Panc1 (cell line): ENCODE results near the gene PRKCB. TPM values are rescaled to one million over a fixed set of nuclear protein-coding genes. Genes with fewer than 3 reads are reported as not detected.

Source experiments
- ATAC-seq: fragments of 200-7000 bp; cut with Tn5 transposase; 2 replicates; pipeline ENCODE4 v1.9.1; 2020; ENCODE audit warnings: mild to moderate bottlenecking, moderate library complexity
- BruUV-seq: library from RNA; stranded (reverse); fragments of 400-500 nt; replicated peaks from 2 replicates; lab custom pipeline; 2021; lab: Mats Ljungman, UMichigan
- CTCF ChIA-PET: fragments of 300-600 bp; sonication (Branson Sonifier 250); formaldehyde crosslinking; loops from one replicate; lab custom pipeline; 2022; ENCODE audit warnings: antibody characterized with exemption; lab: Charles Lee
- POLR2A ChIA-PET: fragments of 300-600 bp; sonication (Branson Sonifier 250); formaldehyde crosslinking; loops from one replicate; lab custom pipeline; 2022; ENCODE audit warnings: antibody characterized with exemption; lab: Charles Lee
- DNase-seq: peaks from one replicate; pipeline ENCODE4 v3.0.0-alpha.2; 2010; ENCODE audit warnings: low read depth, low spot score
- H3K27ac ChIP-seq: 2 replicates; pipeline ENCODE4 v1.5.1; 2011; ENCODE audit warnings: mild to moderate bottlenecking, low read length, inconsistent platforms
- H3K27me3 ChIP-seq: fragments of 200-500 bp; sonication (Bioruptor generic); 2 replicates; pipeline ENCODE4 v1.6.0; 2014; ENCODE audit warnings: low read length, inconsistent platforms; ENCODE audit not compliant: control insufficient read depth, insufficient read depth
- H3K36me3 ChIP-seq: fragments of 200-500 bp; sonication (Bioruptor generic); 2 replicates; pipeline ENCODE4 v1.5.1; 2014; ENCODE audit warnings: inconsistent platforms, mild to moderate bottlenecking, low read length, moderate library complexity; ENCODE audit not compliant: control insufficient read depth, insufficient read depth
- H3K4me1 ChIP-seq: 2 replicates; pipeline ENCODE4 v1.5.1; 2011; ENCODE audit warnings: inconsistent platforms, mild to moderate bottlenecking, low read length, moderate library complexity; ENCODE audit not compliant: control insufficient read depth, insufficient read depth
- H3K4me3 ChIP-seq, 2 experiments: 2 replicates each; pipeline ENCODE4 v1.5.1; 2011 to 2012; ENCODE audit warnings: low read depth in 2 of 2, low read length in 2 of 2, mild to moderate bottlenecking in 2 of 2, inconsistent platforms in 1 of 2, moderate library complexity in 1 of 2
- H3K9me3 ChIP-seq: fragments of 200-500 bp; sonication (Bioruptor generic); 2 replicates; pipeline ENCODE4 v1.5.1; 2014; ENCODE audit warnings: low read depth, mild to moderate bottlenecking, inconsistent platforms, low read length, moderate library complexity; ENCODE audit not compliant: control insufficient read depth, insufficient read depth
- CTCF ChIP-seq: fragments of 450-650 bp; IDR thresholded peaks from 2 replicates; pipeline ENCODE4 v1.5.1; 2017; ENCODE audit warnings: mild to moderate bottlenecking
- POLR2AphosphoS5 ChIP-seq: IDR thresholded peaks from 2 replicates; pipeline ENCODE4 v1.6.1; 2012; ENCODE audit warnings: mild to moderate bottlenecking, low read depth, low read length, moderate library complexity
- REST ChIP-seq, 2 experiments: IDR thresholded peaks; 2 replicates each; pipeline ENCODE4 v1.6.1; 2011 to 2012; ENCODE audit warnings: low read depth in 2 of 2, control low read depth in 1 of 2, low read length in 1 of 2, mild to moderate bottlenecking in 1 of 2, moderate library complexity in 1 of 2; ENCODE audit not compliant: insufficient read depth in 1 of 2
- SIN3A ChIP-seq: IDR thresholded peaks from 2 replicates; pipeline ENCODE4 v1.6.1; 2012; ENCODE audit warnings: low read depth, mild to moderate bottlenecking, low read length, moderate library complexity, borderline replicate concordance; ENCODE audit not compliant: insufficient read depth
- TCF7L2 ChIP-seq: IDR thresholded peaks from 2 replicates; pipeline ENCODE4 v1.6.1; 2011; ENCODE audit warnings: mild to moderate bottlenecking, low read depth, low read length, inconsistent platforms
- in situ Hi-C: cut with HindIII; loops from 2 replicates; pipeline ENCODE4 v1.10.0; 2016; ENCODE audit warnings: low sequenced_read_pairs, low pct_unique_long_range_greater_than_20kb
- intact Hi-C: fragments of 100-400 bp; cut with micrococcal nuclease; formaldehyde crosslinking; loops from one replicate; pipeline ENCODE4 v1.10.0; 2022; ENCODE audit not compliant: unreplicated experiment
- total RNA-seq: library from RNA; stranded (reverse); gene quantifications from one replicate; pipeline ENCODE4 v1.2.1, GENCODE V29; 2021; ENCODE audit not compliant: unreplicated experiment

The PRKCB gene
- total RNA-seq, 1 experiment from 2014 or later: 0.41 TPM

- in situ Hi-C loops: no loop called here
Measured at GRCh38 chr16:23842137-23842600, 6.4 kb downstream of the PRKCB start.

GRCh38 chr16:23843143-23843542 is 7.4 kb downstream of the PRKCB start:
- H3K4me1 ChIP-seq: no peaks in the 10 kb centered on the region
- CTCF ChIA-PET: interaction anchor here (0.7 kb wide), 1 partner anchor 36 kb away, joined by 10 read pairs; no protein-coding TSS in a partner anchor
- BruUV-seq: no TSS peak
- in situ Hi-C loops (no loop called here), intact Hi-C loops (no loop called here)
- no peak for DNase-seq
- POLR2A ChIA-PET: no interaction called here
- no peaks in the 10 kb centered on the region for H3K9me3 ChIP-seq
- H3K27ac ChIP-seq: no peak overlapping the region
- ATAC-seq: no peak
- peaks cover 12% of the 10 kb centered on the region for H3K27me3 ChIP-seq
- no peak overlapping the region for H3K4me3 ChIP-seq
- H3K36me3 ChIP-seq: no peaks in the 10 kb centered on the region
- TF ChIP-seq POLR2AphosphoS5 (no peak), CTCF (no peak), REST (IDR thresholded peaks at IDR 0.05; ENCODE audit: insufficient read depth in 1 of 2, low read depth in 2 of 2, low read length in 1 of 2) (no peak), SIN3A (no peak), TCF7L2 (no peak)

More at GRCh38 chr16:23842137-23842600, 6.4 kb downstream of the PRKCB start:
- Histone ChIP-seq H3K27ac (no peak overlapping the region), H3K4me3 (no peak overlapping the region), H3K9me3 (no peaks in the 10 kb centered on the region), H3K36me3 (no peaks in the 10 kb centered on the region; the same call in 1 of the 2 replicates), H3K4me1 (no peaks in the 10 kb centered on the region), H3K27me3 (peaks cover 14% of the 10 kb centered on the region)
- DNase-seq: no peak
- TF ChIP-seq POLR2AphosphoS5: no peak
- TF ChIP-seq TCF7L2: no peak
- TF ChIP-seq SIN3A: no peak
- no peak for TF ChIP-seq CTCF
- no peak for TF ChIP-seq REST (IDR thresholded peaks at IDR 0.05; ENCODE audit: insufficient read depth in 1 of 2, low read depth in 2 of 2, low read length in 1 of 2)
- no TSS peak for BruUV-seq
- ChIA-PET CTCF (no interaction called here), POLR2A (no interaction called here)
- ATAC-seq: no peak
- intact Hi-C loops: no loop called here
